ENCODE data around the gene F5.

- no peak for TF ChIP-seq CTCF (conservative IDR thresholded peaks at IDR 0.05 in 1 of 2, IDR thresholded peaks at IDR 0.05 in 1 of 2; ENCODE audit: low read depth in 1 of 2, low read length in 2 of 2)
- no peak for TF ChIP-seq EZH2 (IDR thresholded peaks at IDR 0.05; ENCODE audit: low read length, missing control alignments)
Measured at GRCh38 chr1:169511316-169512005, 74.8 kb downstream of the F5 start.
